Stimulated activated CD4-positive, alpha-beta T cell treated with anti-CD3 and anti-CD28 coated beads, Interleukin-4, amount 100 ng/mL, for 24 hours (primary cell): ENCODE results near the gene TIMM8A.

ENCODE experiments used
- DNase-seq: peaks from one replicate; pipeline ENCODE4 v3.0.0-alpha.2; 2020

The TIMM8A gene, protein sequence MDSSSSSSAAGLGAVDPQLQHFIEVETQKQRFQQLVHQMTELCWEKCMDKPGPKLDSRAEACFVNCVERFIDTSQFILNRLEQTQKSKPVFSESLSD

DNA sequence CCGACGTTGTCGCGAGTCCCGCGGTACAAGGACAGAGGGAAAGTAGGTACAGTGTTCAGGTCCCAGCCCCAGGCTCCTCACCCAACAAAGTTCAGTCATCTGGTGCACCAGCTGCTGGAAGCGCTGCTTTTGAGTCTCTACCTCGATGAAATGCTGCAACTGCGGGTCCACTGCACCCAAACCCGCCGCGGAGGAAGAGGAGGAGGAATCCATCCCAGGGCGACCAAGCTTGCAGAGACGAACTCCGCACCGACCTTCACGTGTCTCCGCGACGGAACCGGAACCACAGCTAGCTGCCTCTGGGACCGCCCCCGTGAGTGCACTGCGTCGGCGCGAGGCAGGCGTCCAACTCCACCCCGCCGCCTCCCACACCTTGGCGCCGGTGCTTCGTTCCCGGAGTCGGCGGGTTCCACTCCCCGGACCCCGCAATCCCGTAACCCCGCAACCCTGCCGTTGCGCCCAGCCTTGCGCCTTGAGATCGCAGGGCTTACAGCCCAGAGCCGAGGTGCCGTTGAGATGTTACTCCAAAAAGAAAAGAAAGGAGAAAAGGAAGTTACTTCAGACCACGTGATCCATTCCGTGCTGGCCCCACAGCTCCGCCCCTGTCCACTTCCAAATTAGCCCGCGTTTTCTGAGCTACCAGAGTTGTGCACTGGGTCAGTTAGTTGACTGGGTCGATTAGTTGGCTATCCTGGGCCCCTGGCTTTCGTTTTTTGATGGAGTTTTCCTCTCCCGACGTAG is at the start of gene TIMM8A:
TSS of gene TIMM8A (minus strand) at position 291 of the 741 bp plus-strand sequence. CDS start at position 213, 78 bp downstream.
- DNase-seq: peak; percentile 83

DNA sequence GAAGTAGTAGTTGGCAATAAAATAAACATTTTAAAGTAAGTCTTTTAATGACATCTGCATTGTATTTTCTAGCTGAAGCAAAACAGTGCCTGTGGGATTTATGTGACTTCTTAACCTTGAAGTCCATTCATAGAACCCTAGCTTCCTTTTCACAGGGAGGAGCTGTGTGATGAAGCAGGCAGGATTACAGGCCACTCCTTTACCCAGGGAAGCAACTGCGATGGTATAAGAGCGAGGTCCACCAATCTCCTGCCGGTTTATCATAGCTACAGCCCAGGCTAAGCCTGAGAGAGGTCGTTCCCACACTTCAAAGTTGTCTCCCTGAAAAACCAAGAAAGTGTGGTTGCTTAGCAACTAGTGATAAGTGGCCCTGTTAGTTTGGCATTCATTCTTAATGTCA is 49.2 kb upstream of the TIMM8A start:
- no peak for DNase-seq

GRCh38 chrX:101395789-101396188 is 47.2 kb upstream of the TIMM8A start:
- DNase-seq: no peak

- no peak for DNase-seq
These were observed 45.8 kb upstream of the TIMM8A start for GRCh38 chrX:101394372-101394771.

DNA sequence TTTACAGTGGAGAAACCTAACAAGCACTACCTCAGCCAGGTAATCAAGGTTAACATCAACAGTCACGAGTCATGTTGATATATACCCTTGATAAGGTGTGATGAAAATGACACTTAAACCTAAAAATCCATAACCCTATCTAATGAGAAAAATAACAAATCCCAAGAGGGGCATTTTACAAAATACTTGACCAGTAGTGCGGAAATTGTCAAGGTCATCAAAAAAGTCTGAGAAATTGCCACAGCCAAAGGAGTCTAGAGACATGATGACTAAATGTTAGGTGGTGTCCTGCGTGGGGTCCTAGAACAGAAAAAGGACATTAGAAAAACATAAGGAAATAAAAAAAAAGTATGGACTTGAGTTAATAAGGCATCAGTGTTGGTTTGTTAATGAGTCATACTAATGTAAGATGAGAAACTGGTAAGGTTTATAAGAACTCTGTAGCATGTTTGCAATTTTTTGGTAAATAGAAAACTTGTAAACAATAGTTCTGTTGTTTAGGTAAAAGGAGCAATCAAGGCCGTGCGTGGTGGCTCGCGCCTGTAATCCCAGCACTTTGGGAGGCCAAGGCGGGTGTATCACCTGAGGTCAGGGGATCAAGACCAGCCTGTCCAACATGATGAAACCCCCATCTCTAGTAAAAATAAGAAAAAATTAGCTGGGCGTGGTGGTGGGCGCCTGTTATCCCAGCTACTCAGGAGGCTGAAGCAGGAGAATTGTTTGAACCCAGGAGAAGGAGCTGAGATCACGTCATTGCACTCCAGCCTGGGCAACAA is 45.2 kb upstream of the TIMM8A start:
- DNase-seq: no peak

GRCh38 chrX:101391831-101392230 is 43.3 kb upstream of the TIMM8A start:
- DNase-seq: no peak

DNA sequence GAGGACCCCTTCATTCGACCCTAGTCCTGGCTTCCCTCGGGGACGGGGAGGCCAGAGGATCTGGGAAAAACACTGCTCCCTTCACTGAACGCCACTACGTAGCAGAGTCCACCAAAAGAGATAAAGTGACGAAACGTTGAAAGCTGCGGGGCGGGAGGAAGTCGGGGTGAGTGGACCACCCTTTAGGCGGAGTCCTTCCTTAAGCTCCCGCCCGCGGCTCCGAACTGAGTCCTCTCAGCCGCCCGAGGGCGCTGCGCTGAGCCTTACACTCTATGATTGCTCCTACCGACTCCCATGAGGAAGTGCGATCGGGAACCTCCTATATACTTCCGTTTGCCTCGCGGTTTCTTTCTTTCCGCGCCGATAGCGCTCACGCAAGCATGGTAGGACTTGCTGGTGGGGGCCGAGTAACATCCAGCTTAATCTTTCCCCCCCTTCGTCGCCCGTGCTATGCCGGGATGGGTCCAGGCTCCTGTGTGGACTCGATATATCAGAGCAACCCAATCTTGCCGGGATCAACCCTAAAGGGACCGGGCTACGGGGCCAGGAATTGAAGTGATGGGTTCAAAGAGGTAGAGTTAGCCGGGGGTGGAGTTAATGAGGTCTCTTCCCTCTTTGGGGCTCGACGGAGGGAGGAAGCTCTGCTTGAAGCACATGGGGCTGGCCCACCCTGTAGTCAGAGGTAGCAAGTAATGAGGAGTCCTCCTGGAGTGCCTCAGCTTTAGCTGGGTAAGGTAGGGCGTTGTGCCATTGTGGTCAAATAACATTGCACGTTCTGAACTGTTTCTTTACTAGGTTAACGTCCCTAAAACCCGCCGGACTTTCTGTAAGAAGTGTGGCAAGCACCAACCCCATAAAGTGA is 42.4 kb upstream of the TIMM8A start, which contains the start of gene RPL36A:
TSS of gene RPL36A (plus strand) at position 348 of the 862 bp plus-strand sequence. CDS start at position 381, 33 bp downstream.
- DNase-seq: peak; percentile 86

DNA sequence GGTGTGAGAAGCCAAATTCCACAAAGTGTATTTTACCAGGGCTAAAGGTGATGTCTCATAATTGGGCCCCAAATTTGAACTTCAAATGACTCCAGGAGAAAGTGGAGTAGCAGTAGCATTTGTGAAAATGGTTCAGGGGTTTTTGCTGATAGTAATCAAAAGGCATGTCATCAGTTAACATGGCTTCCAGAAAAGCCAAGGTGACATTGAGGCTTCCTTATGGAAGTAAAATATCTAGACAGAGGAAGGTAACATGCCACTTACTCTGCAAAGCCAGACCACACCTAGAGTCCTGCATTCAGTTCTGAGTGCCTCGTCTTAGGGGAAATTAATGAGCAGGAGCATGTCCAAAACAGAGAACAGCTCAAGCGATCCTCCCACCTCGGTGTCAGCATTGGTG is 40.1 kb upstream of the TIMM8A start:
- DNase-seq: no peak

DNA sequence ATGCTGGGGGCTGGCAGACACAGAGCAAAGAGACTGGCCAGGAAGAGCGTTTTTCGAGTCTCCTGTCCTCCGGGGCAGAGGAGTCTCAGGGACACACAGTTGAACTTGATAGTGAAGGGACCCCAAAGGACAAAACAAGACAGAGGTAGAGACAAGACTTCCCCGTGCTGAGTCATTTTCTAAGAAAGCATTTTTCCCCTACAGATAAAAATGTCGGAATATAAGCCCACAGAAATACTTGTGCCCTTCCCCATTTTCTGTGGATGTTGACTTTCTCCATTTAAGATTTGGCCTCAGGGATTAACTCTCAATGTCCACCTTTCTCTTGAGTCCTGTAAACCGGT is 38.0 kb upstream of the TIMM8A start:
- no peak for DNase-seq

- DNase-seq: no peak
These were observed 37.4 kb upstream of the TIMM8A start, which contains the start of gene BTK for GRCh38 chrX:101385795-101386541. BTK (minus strand) TSS chrX:101386191; CDS start chrX:101375284, 10,907 bp downstream.

GRCh38 chrX:101385026-101385684 is 36.6 kb upstream of the TIMM8A start:
- DNase-seq: no peak

- no peak for DNase-seq
These were observed 35.2 kb upstream of the TIMM8A start for GRCh38 chrX:101383679-101384205.

- DNase-seq: no peak
These were observed 29.0 kb upstream of the TIMM8A start for GRCh38 chrX:101377547-101377946.

DNA sequence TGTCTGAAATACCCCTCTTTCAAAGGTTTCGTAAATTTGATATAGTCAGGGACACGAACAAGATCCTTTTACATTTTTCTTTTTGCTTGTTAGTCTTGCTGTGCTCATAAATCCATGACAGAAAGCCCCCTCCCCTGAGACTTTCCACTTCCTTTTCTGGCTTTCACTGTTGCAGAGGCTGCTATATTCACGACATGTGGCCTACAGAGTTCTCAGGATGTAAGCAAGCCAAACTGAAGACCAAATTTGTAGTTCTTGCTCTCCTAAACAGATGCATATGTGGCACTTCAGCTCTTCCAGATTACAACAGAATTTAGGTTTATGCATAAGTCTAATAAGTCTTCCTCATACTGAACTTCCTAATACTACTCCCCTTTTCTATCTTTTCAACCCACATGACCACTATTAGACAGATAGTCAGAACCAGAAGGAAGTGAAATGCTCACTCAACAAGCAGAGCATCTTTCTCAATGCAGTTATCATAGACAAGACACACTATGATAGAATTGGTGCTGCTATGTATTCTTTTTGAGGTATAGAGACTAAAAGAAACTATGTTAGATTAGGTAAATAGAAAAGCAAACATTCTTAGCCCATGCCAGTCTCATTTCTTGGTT is 22.5 kb upstream of the TIMM8A start:
- no peak for DNase-seq

DNA sequence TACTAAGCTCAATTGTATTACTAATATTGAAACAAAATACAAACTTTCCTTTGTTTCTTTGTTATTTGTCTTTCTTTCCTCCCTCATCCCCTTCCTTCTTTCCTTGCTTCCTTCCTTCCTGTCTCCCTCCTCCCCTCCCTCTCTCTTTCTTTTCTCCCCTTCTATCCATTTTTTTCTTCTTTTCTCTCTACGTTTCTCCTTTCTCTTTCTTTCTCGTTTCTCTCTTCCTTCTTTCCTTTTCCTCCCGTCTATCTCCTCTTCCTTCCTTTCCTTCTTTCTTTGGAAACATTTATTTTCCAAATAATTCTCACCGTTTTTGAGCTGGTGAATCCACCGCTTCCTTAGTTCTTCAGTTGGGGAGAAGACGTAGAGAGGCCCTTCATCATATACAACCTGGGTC is 21.1 kb upstream of the TIMM8A start:
- DNase-seq: no peak

DNA sequence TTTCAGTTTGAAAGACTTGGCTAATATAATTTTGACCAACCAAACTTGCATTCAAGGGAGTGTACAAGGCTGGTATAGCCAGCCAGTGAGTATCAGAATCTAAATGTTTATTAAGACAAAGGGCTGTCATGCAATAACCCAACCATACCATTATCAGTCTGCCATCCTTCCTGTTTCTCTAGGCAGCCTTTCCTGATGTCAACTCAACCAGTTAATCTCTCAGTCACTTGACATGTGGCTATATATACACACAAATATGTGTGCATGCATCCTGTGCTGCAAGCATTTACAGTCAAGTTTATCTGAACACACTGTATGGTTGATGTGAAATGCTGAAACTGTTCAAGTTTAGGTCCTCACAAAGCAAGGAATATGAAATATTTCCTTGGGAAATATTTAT is 20.3 kb upstream of the TIMM8A start:
- DNase-seq: no peak

DNA sequence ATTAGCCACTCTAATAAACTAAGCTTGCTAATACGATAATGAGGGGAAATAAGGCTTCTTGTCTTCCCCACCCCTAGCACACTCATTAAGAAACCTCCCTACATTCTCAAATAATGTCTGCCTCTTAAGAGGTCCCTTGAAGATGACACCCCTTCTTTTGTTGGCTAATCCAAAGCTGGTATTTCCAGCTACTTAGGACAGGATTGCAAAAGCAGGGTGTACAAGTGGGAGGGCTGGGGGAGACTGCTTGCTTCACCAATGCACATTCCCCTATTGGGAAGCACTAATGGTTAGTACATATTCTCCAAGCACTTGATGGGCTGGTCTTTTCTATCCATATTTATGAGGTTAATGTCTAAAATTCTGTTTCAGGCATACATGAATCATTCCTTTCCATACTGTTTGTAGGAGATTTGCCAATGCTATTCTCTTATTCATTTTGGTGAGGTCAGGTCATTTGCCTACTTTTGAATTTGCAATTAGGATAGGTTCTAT is 16.8 kb upstream of the TIMM8A start:
- no peak for DNase-seq

DNA sequence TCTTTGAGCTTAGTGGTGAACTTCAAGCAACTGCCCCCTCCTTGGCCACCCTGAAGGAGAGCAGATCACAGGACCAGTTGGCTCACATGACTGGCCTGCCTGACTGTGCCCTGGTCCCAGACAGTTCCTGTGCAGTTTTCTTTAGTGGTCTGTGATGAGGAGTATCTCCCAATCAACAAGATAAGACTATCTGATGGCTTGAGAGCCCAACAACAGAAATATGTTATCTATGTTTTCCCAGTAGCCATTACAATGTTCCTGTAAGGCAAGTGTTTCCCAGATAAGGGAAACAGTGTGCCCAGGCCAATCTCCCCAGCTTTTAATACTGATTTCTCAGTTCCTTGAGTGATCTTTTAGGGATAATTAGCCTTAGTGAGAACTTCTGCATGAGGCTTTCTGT is 14.2 kb upstream of the TIMM8A start:
- no peak for DNase-seq

GRCh38 chrX:101362116-101362515 is 13.6 kb upstream of the TIMM8A start:
- DNase-seq: no peak

DNA sequence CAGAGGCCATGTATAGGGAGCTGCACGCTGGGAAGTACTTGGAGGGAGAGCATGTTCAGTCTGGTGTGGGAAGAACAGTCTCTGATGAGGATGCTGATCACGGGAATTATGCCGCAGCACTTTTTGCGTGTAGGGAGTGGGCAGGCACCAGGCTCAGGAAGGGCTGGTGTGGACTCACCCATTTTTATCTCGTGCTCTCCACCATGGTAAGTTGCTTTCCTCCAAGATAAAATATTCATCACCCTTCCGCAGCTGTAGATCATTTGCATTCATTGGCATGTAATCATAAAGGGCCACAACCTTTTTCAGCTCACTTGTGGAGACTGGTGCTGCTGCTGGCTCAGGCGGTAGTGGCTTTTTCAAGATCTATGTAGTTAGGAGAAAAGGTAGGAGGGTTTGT is 11.8 kb upstream of the TIMM8A start:
- no peak for DNase-seq

DNA sequence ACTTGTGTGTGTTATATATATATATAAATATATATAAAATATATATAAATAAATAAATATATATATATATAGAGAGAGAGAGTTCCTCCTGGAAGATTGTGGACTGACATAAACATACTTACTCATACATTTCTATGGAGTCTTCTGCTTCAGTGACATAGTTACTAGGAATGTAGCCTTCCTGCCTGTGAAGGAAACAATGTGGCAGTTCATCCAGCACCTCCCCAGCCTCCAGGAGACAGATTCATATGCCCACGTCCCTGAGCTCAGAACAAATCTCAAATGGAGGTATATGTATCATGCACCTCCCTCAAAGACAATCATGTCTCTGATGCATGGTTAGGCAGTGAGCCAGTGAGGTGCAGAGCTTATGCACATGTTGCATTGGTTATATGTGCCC is 11.4 kb upstream of the TIMM8A start:
- no peak for DNase-seq
